Measurements from ENCODE around the gene RPS27.

GRCh38 chr1:154000420-154000819 is 9.9 kb downstream of the RPS27 start:
- TF ChIP-seq CTCF (conservative IDR thresholded peaks at IDR 0.05 in 1 of 2, IDR thresholded peaks at IDR 0.05 in 1 of 2; ENCODE audit: extremely low read depth in 1 of 2, insufficient read depth in 1 of 2, low read depth in 1 of 2, low read length in 2 of 2) (no peak), EZH2 (IDR thresholded peaks at IDR 0.05; ENCODE audit: borderline replicate concordance, low read length) (no peak)

Measured in mammary epithelial cell (primary cell).